ENCODE results near the gene PAFAH2. TPM values are rescaled to one million over a fixed set of nuclear protein-coding genes. Genes with fewer than 3 reads are reported as not detected.

The PAFAH2 gene
- total RNA-seq, 2 experiments from 2014 or later = 8.2 to 10.0 TPM

- ChIA-PET POLR2A (no interaction called here), CTCF (interaction anchor here (0.6 kb wide), 1 partner anchor 302 kb away, joined by 4 read pairs; no protein-coding TSS in a partner anchor)
These were observed 21.9 kb upstream of the PAFAH2 start for GRCh38 chr1:26019641-26020315.

GRCh38 chr1:26017606-26018005, 19.7 kb upstream of the PAFAH2 start:
- ChIA-PET CTCF (interaction anchor here (0.9 to 1.0 kb wide), 2 partner anchors 16 to 122 kb away, joined by 3 read pairs; no protein-coding TSS in a partner anchor), POLR2A (no interaction called here)

- ChIA-PET CTCF (no interaction called here), POLR2A (interaction anchor here (0.5 kb wide), 1 partner anchor 14 kb away, joined by 5 read pairs; no protein-coding TSS in a partner anchor)
These were observed 19.2 kb upstream of the PAFAH2 start for GRCh38 chr1:26016953-26017545.

- POLR2A ChIA-PET = no interaction called here
These were observed 18.5 kb upstream of the PAFAH2 start for GRCh38 chr1:26016258-26016952.

GRCh38 chr1:26015358-26015757, 17.5 kb upstream of the PAFAH2 start:
- POLR2A ChIA-PET = no interaction called here
- CTCF ChIA-PET = interaction anchor here (1.2 kb wide), 1 partner anchor 19 kb away, joined by 3 read pairs; no protein-coding TSS in a partner anchor

More at GRCh38 chr1:26016258-26016952, 18.5 kb upstream of the PAFAH2 start:
- CTCF ChIA-PET = interaction anchor here (1.2 kb wide), 1 partner anchor 18 kb away, joined by 3 read pairs; no protein-coding TSS in a partner anchor

GRCh38 chr1:26014179-26014578, 16.3 kb upstream of the PAFAH2 start:
- CTCF ChIA-PET = no interaction called here
- POLR2A ChIA-PET = no interaction called here

GRCh38 chr1:26012864-26013263, 15.0 kb upstream of the PAFAH2 start:
- ChIA-PET POLR2A (no interaction called here), CTCF (interaction anchor here (1.3 kb wide), 1 partner anchor 15 kb away, joined by 3 read pairs; the partner anchor contains the start of gene PAFAH2)

- ChIA-PET CTCF (interaction anchor here (1.6 kb wide), 1 partner anchor 118 kb away, joined by 3 read pairs; no protein-coding TSS in a partner anchor), POLR2A (no interaction called here)
These were observed 13.0 kb upstream of the PAFAH2 start for GRCh38 chr1:26010825-26011224.

- CTCF ChIA-PET = interaction anchor here (1.3 to 1.6 kb wide), 2 partner anchors 12 to 117 kb away, joined by 3 read pairs; partner anchors contain the start of gene PAFAH2
- POLR2A ChIA-PET = interaction anchor here (0.6 kb wide), 1 partner anchor 87 kb away, joined by 6 read pairs; no protein-coding TSS in a partner anchor
These were observed 12.1 kb upstream of the PAFAH2 start for GRCh38 chr1:26009796-26010447.

- ChIA-PET CTCF (no interaction called here), POLR2A (no interaction called here)
These were observed 8.8 kb upstream of the PAFAH2 start for GRCh38 chr1:26006710-26007109.

- CTCF ChIA-PET = no interaction called here
These were observed 7.7 kb upstream of the PAFAH2 start for GRCh38 chr1:26005434-26006105.

GRCh38 chr1:26003756-26004155, 5.9 kb upstream of the PAFAH2 start:
- ChIA-PET POLR2A (no interaction called here), CTCF (interaction anchor here (0.8 kb wide), 1 partner anchor 108 kb away, joined by 4 read pairs; no protein-coding TSS in a partner anchor)

More at GRCh38 chr1:26005434-26006105, 7.7 kb upstream of the PAFAH2 start:
- POLR2A ChIA-PET = no interaction called here

GRCh38 chr1:26003262-26003661, 5.4 kb upstream of the PAFAH2 start:
- ChIA-PET POLR2A (no interaction called here), CTCF (interaction anchor here (0.8 to 1.1 kb wide), 2 partner anchors 108 to 115 kb away, joined by 3 to 4 read pairs; no protein-coding TSS in a partner anchor)

- POLR2A ChIA-PET = no interaction called here
- CTCF ChIA-PET = interaction anchor here (0.5 to 3.4 kb wide), 5 partner anchors 11 to 399 kb away, joined by 3 to 32 read pairs (median 3); no protein-coding TSS in a partner anchor
These were observed 1.4 kb upstream of the PAFAH2 start for GRCh38 chr1:25999041-25999800.

GRCh38 chr1:25996966-25997827, 666 bp downstream of the PAFAH2 start:
- CTCF ChIA-PET = interaction anchor here (0.6 to 1.7 kb wide), 15 partner anchors 8 to 113 kb away, joined by 3 to 35 read pairs (median 3); no protein-coding TSS in a partner anchor
- POLR2A ChIA-PET = interaction anchor here (0.6 to 1.7 kb wide), 5 partner anchors 94 to 130 kb away, joined by 3 to 18 read pairs (median 5); partner anchors contain the start of gene PAQR7

GRCh38 chr1:25994402-25995150, 3.3 kb downstream of the PAFAH2 start:
- ChIA-PET POLR2A (no interaction called here), CTCF (interaction anchor here (3.6 kb wide), 1 partner anchor 99 kb away, joined by 22 read pairs; no protein-coding TSS in a partner anchor)
